GM18508 (cell line): ENCODE measurements around the gene SEC24A.
"Not testable (repeated sequence)": the region's sequence is repeated elsewhere in the genome, so short reads cannot be mapped to it uniquely, and the experiment has no call there.

Experiments used
- ATAC-seq: cut with Tn5 transposase; IDR thresholded peaks from one replicate; pipeline ENCODE4 v1.9.1; 2021; ENCODE audit warnings: moderate number of reproducible peaks; ENCODE audit not compliant: insufficient read depth, unreplicated experiment

SEC24A gene

DNA sequence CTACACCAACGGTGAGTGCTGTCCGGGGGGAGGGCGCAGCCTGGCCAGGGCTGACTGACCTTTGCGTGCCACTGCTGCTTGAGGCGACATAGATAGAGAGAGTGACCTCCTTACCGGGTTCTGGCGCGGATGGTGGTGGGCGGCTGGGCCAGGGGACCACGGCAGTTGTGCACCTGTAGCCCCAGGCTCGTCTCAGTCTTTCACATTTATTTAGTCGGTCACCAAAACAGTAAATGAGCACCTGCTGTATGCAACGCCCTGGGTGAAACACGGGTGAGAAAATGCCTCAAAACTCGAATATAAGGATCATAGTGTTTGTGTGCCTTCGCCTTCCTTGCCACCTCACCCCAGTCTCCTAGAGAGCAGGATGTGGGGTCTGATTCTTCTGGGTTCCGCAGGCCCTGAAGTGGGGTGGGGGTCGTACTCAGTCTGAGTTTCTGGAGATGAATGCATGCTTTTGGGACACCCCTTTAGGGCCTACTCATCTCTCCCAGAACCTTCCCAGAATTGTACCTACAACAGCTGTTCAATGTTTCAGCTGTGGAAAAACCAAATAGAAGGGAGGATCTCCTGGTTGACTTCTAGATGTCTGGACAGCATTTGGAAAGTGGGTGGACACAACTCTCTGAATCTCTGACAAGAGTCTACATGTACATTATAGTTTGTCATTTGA is 714 bp downstream of the SEC24A start:
- no peak for ATAC-seq

DNA sequence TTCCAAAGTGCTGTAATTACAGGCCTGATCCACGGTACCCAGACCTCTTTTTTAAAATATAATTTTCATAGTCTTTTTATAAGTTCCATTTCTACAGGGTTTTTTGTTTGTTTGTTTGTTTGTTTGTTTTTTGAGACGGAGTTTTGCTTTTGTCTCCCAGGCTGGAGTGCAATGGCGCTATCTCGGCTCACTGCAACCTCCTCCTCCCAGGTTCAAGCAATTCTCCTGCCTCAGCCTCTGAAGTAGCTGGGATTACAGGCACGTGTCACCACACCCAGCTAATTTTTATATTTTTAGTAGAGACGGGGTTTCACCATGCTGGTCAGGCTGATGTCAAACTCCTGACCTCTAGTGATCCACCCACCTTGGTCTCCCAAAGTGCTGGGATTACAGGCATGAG is 2.1 kb downstream of the SEC24A start:
- ATAC-seq, result not testable (repeated sequence)

DNA sequence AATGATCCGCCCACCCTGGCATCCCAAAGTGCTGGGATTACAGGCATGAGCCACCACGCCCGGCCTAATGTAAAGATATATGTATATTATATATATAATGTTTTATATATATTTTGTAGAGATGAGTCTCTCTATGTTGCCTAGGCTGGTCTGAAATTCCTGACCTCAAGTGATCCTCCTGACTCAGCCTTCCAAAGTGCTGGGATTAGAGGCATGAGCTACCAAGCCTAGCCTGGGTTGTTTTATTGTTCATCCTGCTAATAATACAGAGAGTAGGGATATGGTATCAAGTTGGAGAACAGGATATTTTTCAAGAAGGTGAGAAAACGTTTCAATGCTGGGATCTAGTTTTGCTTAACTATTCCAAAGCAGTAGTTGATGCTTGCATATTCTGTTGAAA is 2.9 kb downstream of the SEC24A start:
- ATAC-seq, result no peak

DNA sequence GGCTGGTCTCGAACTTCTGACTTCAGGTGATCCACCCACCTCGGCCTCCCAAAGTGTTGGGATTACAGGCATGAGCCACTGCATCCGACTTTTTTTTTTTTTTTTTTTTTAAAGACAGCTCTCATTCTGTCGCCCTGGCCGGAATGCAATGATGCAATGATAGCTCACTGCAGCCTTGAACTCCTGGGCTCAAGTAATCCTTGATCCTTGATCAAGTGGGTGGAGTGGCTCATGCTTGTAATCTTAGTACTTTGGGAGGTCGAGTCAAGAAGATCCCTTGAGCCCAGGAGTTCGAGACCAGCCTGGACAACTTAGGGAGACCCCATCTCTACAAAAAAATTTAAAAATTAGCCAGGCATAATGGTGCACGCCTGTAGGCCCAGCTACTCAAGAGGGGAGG is 8.1 kb downstream of the SEC24A start:
- no peak for ATAC-seq

DNA sequence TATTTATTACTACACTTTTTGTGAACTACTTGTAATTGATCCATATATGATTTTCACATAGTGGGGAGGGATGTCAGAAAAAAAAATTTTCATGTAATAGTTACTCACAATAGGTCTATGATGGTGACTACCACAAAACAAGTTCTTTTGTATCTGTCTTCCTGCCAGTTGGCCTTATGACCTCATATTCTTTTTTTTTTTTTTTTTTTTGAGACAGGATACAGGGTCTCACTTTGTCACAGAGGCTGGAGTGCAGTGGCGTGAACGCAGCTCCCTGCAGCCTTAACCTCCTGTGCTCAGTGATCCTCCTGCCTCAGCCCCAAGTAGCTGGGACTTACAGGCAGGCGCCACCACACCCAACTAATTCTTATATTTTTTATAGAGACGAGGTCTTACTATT is 10.9 kb downstream of the SEC24A start:
- no peak for ATAC-seq

DNA sequence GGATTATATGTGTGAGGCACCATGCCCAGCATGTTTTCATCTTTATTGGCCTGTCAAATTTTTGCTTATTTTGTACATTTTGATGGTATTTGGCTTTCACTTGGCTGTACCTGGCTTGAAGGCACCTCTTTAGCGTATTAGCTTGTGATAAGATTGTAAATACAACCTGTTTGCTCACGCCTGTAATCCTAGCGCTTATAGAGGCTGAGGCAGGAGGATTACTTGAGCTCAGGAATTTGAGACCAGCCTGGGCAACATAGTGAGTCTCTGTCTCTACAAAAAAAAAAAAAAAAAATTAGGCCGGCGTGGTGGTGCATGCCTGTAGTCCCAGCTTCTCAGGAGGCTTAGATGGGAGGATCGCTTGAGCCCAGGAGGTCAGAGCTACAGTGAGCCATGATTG is 11.3 kb downstream of the SEC24A start:
- ATAC-seq, result no peak

DNA sequence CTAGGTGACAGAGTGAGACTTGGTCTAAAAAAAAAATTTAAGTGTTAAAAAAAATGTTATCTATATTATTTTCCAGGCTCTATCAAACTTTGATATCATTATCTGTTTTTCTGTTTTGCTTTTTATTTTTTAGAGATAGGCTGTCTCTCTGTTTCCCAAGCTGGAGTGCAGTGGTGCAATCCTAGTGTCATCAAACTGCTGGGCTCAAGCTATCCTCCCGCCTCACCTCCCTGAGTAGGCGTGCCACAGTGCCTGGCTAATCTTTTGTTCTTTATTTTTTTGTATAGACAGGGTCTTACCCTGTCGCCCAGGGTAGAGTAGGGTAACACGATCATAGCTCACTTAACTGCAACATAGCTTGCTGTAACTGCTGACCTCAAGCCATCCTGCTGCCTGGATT is 14.4 kb downstream of the SEC24A start:
- ATAC-seq, result no peak

DNA sequence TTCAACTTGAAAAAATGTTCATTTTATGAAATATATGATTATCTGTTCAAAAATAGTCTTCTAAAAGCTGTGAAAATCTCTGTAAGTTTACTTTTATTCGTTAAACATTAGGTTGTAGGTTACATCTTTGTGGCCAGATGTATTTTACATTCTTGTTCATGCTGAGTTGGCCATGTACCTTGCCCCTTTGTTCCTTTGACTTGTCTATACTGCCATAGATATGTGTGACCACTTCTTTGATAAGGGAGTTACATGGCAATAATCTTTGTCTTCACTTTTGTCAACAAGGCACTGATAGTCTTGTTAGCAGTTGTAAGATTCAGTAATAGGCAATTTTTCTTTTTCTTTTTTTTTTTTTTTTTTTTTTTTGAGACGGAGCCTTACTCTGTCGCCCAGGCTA is 15.9 kb downstream of the SEC24A start:
- no peak for ATAC-seq

DNA sequence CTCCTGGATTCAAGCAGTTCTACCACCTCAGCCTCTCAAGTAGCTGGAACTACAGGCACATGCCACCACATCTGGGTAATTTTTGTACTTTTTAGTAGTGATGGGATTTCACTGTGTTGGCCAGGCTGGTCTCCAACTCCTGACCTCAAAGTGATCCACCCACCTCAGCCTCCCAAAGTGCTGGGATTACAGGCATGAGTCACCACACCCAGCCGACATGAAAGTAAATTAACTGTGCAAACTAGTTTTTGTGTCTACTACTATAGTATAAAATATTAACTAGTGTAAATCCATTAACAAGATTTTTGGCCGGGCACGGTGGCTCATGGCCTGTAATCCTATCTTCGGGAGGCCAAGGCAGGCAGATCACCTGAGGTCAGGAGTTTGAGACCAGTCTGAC is 25.0 kb downstream of the SEC24A start:
- ATAC-seq, result not testable (repeated sequence)

DNA sequence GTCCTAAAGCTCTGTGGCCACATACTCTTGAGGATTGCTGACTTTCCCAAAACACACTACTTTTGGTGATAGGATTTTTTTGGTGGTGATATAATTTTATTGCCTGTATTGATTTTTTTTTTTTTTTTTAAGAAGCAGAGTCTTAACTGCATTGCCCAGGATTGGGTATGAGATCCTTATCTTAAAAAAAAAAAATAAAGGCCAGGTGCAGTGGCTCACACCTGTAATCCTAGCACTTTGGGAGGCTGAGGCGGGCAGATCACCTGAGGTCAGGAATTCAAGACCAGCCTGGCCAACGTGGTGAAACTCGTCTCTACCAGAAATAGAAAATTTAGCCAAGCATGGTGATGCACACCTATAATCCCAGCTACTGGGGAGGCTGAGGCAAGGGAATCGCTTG is 28.8 kb downstream of the SEC24A start:
- ATAC-seq, result not testable (repeated sequence)

DNA sequence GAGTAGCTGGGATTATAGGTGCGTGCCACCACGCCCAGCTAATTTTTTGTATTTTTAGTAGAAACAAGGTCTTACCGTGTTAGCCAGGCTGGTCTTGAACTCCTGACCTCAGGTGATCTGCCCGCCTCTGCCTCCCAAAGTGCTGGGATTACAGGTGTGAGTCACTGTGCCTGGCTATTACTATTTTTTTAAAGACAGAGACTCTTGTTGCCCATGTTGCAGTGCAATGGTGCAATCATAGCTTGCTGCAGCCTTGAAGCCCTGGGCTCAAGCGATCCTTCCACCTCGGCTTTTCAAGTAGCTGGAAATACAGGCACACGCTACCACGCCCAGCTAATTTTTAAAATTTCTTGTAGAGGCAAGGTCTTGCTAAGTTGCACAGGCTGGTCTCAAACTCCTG is 41.6 kb downstream of the SEC24A start:
- ATAC-seq, result not testable (repeated sequence)

DNA sequence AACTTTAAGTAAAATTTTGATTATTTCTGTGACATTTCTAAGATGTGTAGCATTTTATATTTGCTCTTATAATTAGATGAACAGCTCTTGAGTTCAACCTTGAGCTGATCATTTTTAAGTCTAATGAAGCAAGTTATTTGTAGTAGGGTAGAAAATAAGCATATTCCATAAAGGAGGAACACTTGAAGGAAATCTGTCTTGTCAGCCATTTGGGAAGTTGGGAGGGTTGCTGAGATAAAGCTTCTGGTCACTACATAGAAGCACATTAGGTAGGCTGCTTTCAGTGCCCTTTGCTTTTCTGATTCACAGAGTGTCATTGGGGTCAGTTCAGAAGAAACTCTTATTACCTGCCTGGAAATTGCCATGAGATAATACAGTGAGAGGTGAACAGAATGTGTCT is 44.1 kb downstream of the SEC24A start:
- ATAC-seq, result no peak

DNA sequence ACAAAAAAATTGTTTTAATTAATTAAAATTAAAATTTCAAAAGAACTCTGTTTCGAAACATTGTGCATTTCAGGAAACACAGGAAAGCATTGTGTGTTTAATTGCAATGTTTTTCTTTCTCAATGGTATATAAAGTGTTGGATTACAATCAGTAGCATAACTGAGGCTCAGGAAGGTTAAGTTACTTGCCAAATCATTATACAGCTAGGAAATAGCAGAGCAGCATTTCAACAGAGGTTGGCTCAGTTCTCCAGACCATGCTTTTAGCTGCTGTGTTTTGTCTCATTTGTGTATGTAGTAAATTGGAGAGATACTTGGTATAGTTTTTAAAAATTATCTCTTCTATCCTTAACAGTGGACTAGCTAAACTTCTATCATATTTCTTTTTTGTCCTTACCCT is 59.7 kb downstream of the SEC24A start:
- ATAC-seq, result no peak

DNA sequence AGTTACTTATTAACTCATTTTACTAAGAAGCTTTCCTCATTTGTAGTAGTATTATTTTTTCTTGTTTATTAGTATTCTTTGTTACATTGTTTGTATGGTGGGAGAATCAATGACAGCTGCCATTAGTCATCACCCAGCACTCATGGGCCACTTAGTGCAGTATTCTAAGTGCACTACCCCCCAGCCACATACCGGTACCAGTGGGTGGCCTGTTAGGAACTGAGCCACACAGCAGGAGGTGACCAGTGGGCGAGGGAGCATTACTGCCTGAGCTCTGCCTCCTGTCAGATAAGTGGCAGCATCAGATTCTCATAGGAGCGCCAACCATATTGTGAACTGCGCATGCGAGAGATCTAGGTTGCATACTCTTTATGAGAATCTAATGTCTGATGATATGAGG is 65.5 kb downstream of the SEC24A start:
- no peak for ATAC-seq

DNA sequence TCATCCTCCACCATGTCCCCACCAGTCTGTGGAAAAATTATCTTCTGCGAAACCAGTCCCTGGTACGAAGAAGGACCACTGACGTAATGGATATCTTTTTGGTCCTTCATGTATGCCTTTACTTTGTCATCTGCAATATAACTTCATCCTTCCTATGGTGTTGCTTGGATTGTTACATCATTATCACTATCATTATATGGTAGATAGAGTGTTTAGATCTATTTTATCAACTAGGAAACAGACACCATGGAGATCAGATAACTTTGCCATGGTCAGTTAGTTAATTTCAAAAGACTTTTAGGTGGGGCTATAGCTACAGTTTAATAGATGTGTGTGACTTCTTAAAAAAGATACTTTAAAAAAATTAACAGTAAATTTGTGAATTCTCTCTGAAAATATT is 66.0 kb downstream of the SEC24A start:
- ATAC-seq, result no peak

DNA sequence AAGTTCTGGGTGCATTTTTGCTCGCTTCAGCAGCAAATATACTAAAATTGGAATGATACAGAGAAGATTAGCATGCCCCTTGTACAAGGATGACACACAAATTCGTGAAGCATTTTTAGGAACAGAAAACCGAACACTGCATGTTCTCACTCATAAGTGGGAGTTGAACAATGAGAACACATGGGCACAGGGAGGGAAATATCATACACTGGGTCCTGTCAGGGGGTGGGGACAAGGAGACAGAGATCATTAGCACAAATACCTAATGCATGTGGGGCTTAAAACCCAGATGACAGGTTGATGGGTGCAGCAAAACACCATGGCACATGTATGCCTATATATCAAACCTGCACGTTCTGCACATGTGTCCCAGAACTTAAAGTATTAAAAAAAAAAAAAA is 66.9 kb downstream of the SEC24A start:
- ATAC-seq, result not testable (repeated sequence)

DNA sequence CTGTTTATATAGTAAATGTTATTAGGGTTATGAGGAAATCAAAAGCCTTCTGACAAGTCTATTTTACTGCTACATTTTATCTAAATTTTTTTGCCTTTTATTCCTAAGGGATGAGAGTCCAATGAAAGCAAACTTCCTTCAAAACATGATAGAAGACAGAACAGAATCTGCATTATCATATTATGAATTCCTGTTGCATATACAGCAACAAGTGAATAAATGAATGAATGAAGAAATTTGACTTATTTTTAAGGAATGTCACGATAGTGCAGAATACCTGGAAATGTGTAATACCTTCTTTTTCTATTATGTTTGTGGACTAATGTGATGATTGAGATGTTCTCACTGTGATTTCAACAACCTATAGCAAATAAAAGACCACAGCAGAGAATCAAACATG is 76.3 kb downstream of the SEC24A start:
- no peak for ATAC-seq

DNA sequence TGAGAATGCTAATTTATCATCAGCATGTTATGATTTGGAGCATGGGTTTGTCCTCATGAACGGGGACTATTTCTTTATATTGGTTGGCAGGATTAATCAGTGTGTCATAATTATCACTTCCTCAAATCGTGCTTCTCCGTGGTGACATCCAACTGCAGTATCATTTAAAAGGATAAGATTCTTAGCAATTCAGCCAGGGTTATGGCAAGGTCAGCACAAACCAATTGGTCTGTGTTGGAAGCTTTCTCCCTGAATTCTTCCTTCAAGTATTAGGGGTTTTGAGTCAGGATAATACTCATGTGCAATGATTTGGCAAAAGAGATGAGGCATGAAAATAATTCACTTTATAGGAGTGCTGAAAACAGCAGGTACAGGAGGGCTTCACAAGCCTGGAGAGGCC is 84.2 kb downstream of the SEC24A start:
- ATAC-seq, result no peak

DNA sequence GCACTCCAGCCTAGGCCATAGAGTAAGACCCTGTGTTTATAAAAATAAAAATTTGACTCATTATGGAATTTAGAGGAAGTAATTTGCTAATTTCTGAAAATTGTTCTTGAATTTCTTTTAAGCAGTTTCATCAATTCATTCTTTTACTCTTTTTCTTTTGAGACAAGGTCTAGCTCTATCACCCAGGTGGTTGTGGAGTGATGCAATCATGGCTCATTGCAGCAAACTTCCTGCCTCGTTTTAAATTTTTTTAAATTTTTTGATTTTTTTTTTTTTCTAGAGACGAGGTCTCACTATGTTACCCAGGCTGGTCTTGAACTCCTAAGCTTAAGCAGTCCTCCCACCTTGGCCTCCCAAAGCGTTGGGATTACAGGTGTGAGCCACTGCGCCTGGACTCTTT is 86.7 kb downstream of the SEC24A start:
- no peak for ATAC-seq

DNA sequence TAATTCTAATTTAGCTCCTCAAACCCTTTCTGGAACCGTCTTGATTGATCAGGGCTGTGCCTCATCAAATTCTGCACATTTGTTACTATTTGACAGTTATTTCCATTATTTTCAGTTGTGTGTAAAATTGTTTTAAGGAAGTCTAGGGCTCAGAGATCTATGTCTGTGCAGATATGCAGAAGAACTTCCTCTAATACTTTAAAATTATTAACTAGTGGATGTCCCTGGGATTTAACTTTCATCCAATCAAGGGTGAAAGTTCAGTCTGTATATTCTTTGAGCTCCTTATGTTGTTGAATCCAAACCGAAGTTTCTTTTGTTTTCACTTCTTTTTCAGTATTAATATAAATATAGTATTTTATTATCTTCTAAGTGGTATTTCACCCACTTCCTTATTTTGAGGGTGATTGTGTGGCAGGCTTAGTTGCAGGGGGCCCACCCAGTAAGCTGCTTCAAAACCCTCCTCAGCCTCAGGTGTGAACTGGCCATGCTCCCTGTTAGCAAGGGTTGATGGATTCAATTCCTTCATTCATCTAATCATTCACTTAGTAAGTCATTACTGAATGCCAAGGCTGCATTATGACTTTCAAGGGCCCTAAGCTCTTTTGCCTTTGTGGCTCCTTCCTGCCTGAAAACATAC is 87.7 kb downstream of the SEC24A start:
- no peak for ATAC-seq

DNA sequence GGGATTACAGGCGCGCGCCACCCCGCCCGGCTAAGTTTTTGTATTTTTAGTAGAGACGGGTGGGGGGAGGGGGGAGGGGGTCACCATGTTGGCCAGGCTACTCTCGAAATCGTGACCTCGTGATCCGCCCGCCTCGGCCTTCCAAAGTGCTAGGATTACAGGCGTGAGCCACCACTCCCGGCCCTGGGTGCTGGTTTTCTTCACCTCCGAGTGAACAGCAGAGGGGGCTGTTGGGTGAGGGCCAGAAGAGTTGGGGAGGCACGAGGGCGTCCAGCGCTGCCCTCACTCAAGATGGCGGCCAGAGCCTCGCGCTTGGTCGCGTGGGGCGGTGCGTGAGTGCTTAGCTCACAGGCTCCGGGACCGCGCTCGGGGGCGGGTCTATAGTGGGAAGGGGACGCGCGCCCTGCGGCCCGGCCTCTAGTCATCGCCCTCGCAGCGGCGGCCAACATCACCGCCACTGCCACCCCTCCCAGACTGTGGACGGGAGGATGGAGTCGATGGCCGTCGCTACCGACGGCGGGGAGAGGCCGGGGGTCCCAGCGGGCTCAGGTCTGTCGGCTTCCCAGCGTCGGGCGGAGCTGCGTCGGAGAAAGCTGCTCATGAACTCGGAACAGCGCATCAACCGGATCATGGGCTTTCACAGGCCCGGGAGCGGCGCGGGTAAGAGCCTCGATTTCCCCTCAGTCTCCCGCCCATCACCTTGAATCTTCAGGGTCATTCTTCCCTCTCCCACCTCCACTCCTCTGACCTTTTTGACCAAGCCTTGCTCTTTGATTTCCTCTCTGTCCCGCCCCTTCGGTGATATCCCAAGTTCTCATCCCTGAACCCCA is 89.8 kb downstream of the SEC24A start, which contains the start of gene CAMLG:
TSS of gene CAMLG (plus strand) at position 416 of the 830 bp plus-strand sequence. CDS start at position 489, 73 bp downstream.
- peak; percentile 79 for ATAC-seq
